NCI-H146 treated with DMSO at 0.1 percent for 48 hours (cell line): ENCODE results near the gene HK2.

ENCODE experiments used
- DNase-seq: peaks from one replicate; lab custom pipeline; 2025; ENCODE audit not compliant: unreplicated experiment; lab: John Stamatoyannopoulos, UW

The HK2 gene

DNA sequence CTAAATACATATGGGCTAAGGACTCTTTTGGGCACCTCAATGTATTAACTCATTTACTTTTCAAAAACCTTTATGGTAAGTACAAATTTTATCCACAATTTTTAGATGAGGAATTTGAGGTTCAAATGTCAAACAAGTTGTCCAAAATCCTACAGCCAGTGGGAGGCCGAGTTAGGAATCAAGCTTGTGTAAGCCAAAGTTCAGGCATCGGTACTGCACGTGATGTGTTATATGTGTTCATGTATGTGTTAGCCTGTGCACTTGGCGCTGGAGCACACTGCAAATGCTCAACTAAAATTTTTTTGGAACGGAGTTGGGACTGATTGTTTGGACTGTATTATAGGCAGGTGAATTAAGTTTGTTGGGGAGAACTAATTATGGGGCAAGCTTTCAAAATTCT lies 22.7 kb downstream of the HK2 start:
- DNase-seq, result no peak

DNA sequence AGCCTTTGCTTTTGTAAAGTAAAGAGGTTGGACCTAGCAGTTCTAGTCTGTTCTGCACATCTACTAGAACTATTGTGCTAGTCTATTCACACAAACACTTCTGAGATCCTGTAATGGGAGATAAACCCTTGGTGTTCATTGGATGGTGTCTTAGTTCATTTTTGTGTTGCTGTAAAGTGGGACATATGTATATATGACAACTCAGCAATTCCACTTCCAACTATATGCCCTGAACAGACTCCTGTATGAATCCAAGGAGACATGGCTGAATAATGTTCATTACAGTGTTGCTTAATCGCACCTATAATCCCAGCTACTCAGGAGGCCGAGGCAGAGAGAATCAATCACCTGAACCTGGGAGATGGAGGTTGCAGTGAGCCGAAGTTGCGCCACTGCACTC lies 23.3 kb downstream of the HK2 start:
- DNase-seq, result no peak

DNA sequence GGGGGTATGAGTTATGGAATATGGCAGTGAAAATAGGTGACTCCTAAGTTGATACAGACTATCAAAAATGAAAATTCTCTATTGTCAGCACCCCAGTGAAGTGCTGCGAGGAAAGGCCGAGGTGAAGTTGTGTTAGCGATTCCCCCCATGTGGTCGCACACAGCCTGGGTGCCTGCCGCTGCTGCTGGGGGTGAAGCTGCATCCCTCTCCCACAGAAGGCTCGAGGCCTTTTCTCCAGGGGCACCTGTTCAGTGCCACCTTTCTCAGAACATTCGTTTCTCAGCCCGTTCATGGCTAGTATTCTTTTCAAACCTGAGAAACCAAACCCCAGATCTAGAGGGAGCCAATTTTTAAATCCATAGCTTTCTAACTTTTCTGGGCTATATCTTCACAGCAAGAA lies 23.8 kb downstream of the HK2 start:
- no peak for DNase-seq

DNA sequence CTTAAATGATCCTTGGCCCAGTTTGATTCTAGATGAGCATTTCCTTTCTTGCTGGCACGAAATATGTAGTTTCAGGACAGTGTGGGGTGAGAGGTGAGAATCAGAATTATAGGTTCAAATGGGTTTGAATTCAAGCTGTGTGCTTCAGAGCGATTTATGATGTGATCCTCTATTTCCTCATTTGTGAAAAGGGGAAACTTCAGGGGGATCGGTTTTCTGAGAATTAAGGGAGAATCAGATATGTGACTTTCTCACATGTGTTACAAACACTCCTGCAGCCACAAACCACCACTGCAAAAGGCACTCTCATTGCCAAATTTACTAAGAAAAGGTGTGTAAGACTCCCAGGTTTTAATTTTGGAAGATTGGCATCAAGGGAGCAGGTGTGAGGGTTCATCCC lies 24.4 kb downstream of the HK2 start:
- DNase-seq, result no peak

DNA sequence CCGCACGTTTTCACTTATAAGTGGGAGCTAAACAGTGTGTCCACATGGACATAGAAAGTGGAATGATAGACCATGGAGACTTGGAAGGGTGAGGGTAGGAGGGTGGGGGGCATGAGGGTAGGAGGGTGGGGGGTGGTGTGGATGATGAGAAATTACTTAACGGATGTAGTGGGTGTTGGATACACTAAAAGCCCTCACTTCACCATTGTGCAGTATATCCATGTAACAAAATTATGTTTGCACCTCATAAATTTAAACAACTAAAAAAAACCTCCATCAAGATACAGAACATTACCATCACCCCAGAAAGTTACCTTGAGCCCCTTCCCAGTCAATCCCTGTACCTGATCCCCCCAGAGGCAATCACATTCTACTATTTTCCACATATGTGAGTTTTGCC lies 26.2 kb downstream of the HK2 start:
- no peak for DNase-seq

DNA sequence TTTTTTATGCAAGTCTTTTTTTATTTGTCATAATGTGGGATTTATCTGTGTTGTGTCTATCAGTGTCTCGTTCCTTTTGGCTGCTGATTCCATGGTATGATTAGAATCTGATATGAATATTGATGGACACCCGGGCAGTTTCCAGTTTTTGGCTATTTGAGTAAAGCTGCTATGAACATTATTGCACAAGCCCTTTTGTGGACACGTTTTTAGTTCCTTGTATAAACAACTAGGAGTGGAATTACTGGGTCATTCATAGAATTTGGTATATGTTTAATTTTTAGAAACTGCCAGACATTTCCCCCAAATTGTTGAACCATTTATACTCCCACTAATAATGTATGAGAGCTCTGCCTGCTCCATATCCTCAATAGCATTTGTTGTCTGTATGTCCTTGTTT lies 26.6 kb downstream of the HK2 start:
- no peak for DNase-seq

DNA sequence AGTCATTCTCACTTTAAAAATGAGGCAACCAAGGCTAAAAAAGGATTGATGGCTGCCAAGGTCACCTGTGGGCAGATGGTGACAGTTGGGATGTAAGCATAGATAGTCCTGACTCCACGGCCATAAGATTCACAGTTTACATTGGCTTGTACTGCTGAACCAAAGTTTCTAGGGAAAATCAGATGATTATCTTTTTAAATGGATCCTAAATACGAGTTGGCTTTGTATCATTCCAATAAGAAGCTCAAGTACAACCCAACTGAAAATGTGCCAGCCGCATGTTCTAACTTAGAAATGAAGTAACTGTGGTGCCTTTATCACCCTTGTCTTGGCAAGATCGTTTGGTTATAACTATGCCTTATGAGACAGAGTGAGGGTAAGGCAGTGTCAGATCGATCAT lies 27.6 kb downstream of the HK2 start:
- no peak for DNase-seq

DNA sequence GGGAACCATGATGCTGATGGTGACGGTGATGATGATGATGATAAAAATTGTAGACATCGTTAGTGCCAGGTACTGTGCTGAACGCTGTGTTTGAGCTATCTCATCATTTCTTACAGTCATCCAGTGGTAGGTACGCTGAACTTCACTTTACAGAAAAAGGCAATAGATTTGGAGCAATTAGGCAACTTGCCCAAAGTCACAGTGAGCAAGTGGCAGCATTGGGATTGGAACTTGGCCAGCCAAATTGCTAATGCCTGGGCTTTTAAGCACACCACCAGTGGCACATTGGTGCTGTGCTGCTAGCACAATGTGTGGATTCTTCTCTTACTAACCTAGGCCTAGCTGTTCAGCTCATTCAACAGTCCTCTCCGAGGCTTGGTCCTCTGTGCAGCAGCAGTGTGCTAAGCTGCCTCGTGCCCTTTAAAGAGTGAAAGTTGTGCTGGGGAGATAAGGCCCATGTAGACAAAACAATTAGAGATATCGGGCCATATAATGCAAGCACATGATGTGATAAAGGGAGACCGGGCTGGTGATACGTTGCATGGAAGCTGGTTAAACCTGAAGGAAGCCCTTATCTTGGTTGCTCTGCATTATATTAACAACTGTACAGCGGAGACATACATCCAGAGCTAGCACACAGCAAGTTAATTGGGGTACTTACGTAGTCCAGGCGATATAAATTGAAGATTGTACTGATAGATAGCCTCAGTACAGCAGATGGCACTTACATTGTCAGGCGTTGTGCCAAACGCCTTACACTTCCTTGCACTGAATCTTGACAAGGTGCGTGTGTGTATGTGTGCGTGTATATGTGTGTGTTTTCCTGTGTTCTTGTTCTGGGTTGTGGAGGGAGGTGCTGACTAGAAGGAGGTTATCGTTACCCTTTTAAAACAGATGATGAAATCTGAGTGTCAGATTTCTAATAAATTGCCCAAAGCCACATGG lies 28.4 kb downstream of the HK2 start:
- no peak for DNase-seq

DNA sequence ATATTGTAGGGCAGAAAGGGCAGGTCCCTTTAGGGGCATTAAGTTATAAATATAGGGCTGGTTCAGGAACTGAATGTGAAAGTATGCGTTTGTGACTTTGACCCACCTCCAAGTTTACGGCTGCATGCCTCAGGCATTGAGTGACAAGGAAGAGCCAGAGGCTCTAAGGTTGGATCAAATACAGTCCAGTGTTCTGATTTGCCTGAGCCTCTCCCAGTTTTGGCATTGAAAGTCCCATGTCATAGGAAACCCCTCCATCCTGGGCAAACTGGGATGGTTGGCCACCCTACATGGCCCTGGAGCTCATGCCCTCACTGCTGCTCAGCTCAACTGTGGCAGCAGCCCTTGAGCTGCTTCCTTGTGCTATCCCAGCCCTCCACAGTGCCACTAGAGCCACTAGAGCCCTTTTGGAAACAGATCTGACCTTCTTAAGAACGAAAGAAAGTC lies 29.9 kb downstream of the HK2 start:
- no peak for DNase-seq

DNA sequence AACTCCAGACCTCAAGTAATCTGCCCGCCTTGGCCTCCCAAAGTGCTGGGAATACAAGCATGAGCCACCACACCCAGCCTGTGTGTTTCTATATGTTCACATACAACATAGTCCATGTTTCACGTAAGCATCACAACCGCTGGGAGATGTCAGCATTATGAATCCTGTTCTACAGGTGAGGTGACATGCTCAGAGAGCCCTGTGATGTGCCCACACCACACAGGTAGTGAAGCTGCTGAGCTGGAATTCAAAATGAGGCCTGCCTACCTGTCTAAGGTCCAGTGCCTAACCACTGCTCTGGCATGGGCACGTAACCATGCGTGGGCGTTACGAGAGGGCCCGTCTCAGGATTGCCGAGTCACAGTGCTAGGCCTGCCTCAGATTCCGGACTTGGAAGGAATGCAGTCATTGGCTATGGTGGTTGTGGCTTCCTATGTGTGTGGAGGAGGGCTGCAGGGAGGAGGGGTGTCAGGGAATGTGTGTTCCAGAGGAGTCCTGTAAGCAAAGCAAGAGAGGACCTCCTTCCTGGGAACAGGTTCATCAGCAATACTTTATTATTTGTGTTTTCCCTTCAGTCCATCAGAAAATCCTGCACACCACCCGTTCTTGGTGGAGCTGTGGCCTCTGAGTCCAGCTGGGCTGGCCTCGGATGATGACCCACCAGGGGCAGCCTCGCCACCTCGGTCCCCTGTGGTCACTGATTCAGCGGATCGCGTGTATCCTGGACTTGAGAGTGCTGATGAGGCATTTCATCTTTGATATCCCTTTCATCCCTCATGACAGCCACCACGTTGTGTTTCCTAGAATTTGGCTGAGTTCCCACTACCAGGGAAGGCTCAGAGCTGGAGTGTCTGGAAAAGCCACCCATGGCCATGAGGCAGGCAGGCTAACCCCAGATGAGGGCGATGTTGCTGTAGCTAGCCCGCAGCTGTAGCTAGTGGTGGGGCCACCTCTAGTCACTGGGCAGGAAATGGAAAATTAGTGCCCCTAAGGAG lies 31.1 kb downstream of the HK2 start:
- DNase-seq, result no peak

DNA sequence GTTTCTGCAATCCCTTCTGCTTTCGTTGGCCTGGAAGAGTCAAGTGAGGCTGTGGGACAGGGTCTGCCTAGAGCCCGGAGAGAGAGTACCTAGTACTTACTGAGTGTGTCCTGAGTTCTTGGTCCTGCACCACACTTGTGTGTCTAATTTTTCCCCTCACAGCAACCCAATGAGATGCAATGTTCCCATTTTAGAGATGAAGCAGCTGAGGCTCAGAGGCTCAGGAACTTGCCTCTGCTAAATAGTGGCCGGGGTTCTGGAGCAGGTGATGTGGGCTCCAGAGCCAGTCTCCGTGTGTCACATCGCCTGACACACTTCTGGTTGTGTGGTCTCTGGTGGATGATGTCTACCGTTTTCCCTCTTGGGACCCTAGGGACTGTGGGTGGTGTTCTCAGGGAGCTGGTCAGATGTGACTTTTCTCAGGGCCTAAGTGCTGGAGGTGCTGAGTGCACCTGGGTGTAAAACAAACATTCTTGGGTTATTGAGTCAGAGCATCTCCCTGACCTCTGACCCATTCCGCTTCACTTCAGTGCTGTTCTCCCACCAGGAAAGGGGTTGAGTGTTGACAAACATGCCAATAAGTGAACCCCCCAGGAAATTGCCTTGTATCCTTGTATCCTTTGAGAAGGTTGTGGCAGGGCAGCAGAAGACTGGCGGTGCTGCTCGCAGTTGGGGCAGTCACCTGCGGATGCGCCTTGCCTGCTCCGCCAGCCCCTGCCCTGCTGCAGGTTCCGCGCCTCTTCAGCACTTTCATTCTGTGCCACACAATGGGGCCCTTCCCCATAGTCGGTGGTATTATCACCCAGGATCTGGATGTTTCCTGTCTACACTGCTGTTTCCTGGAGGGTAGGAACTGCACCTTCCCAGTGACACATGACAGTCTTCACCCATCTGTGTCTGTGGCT lies 32.1 kb downstream of the HK2 start:
- DNase-seq, result no peak

DNA sequence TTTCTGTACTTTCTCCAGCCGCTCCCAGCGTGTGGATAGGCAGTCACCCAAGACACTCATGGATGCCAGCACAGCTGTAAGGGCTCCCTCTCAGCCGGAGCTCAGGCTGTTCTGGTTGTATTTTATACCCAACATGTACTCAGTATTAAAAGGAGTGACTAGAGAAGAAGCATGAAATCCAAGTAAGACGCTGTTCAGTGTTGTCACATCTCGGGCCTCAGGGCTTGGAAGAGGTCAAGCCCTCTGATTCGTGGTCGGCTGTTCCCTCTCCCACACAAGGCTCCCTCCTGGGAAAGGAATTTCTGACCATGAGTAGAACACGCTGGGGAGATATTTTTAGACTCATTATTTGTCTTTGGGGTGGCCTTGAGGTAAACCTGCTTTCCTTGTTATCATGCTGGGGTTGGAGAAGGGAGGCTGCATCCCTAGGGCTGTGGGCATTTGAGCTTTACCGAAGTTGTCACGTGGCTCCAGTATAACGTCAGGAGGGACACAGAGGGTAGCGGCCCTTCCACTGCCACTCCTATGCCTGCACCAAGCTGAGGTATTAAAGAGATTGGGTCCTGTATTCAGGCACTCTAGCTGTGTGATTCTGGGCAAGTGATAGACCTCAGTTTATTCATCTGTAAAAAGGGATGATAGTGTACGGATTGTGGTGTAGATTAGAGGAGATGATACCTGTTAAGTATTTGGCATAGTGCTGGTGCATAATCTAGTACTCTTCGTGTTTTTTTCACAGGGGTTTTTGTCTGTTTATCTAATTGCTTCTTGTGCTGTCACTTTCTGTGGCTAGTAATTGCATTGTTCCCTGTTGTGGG lies 34.1 kb downstream of the HK2 start:
- DNase-seq, result no peak

DNA sequence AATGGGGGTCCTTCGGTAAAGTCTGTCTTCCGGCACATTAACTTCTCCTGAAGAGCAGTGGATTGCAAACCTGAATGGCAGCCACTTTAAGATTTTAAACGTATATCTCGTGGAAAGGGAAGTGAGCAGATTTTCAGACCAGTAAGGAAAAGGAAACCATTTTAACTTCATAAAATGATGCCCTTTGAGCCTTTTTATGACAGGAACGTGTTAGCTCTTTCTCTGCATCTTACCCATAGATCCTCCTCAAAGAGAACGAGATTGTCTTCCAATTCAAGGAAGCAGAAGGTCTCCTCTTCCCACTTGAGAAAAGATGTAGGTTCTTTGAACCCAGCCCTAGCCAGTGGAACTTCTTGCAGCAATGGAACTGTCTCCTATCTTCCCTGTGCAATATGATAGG lies 35.6 kb downstream of the HK2 start:
- no peak for DNase-seq

DNA sequence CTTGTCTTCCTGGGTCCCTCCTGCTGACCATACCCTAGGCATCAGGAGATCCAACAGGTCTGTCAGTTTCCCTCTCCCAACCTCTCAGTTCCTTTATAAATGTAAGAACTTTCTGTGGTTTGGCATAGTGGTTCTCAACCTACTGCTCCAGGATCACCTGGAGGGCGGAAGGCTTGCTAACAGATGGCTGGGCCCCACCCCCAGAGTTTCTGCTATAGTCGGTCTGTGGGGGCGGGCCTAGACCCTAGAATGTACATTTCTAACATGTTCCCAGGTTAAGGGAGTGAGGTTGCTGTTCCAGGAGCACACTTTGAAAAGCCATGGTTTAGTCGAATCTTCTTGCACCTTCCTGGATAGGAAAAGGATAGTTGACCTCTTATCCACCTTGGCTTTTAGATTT lies 37.0 kb downstream of the HK2 start:
- no peak for DNase-seq

DNA sequence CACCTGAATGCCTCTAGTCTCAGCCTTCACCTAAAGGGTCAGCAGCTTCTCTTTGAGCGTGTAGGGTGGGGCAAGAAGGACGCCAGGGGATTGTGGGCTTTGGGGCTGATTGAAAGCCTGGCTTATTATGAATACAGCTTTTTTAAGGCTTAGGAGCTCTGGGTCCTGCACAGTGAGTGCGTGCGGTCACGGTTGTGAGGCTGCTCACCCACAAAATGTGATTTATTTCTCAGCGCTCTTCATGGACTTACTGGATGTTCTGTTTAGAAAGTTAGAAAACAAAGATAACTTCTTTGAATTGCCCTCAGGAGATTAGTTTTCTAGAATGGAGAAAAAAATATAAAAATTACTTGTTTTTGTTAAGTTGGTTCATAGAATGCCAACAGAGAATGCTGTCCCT lies 37.5 kb downstream of the HK2 start:
- no peak for DNase-seq

DNA sequence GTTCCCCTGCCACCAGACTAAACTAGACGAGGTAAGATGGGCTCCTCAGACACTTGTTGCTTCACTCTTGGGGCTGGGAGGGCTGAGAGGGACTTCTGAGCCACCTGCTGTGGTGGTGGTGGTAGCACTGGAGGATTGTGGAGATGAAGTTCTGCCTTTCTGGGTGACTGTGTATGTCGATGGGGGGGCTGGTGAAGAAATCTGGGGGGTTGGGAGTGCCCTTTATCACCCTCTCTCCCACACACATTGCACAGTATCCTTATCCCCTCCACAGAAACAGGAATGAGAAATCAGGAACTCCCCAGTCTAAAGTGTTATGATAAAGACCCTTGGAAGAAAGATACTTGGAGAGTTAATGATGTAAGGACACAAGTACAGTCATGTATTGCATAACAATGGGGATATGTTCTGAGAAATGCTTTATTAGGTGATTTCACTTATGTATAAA lies 38.5 kb downstream of the HK2 start:
- no peak for DNase-seq

DNA sequence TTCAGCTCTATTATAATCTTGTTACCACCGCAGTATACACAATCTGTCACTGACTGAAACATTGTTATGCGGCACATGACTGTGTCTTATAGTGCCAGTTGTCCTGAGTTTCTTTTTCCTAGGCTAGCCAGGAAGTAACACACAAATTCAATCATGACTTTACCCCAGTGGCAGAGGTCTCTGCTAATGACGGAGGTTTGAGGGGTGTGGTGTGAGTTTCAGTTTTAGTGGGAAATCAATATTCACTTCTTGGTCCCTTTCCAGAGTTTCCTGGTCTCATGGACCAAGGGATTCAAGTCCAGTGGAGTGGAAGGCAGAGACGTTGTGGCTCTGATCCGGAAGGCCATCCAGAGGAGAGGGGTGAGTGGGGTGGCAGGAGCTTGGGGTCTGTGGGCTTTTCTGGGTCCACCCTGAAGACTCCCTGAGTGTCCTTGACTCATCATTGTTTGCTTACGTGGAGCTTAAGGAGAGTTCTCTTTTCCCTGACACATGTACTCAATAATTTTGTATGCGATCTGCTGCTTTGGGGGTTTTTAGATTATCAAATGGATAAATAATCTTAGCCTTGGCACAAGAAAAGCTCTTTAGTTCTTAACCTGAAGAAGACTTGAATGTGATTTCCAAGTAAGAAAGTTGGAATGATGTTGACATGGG lies 39.2 kb downstream of the HK2 start:
- DNase-seq, result no peak

DNA sequence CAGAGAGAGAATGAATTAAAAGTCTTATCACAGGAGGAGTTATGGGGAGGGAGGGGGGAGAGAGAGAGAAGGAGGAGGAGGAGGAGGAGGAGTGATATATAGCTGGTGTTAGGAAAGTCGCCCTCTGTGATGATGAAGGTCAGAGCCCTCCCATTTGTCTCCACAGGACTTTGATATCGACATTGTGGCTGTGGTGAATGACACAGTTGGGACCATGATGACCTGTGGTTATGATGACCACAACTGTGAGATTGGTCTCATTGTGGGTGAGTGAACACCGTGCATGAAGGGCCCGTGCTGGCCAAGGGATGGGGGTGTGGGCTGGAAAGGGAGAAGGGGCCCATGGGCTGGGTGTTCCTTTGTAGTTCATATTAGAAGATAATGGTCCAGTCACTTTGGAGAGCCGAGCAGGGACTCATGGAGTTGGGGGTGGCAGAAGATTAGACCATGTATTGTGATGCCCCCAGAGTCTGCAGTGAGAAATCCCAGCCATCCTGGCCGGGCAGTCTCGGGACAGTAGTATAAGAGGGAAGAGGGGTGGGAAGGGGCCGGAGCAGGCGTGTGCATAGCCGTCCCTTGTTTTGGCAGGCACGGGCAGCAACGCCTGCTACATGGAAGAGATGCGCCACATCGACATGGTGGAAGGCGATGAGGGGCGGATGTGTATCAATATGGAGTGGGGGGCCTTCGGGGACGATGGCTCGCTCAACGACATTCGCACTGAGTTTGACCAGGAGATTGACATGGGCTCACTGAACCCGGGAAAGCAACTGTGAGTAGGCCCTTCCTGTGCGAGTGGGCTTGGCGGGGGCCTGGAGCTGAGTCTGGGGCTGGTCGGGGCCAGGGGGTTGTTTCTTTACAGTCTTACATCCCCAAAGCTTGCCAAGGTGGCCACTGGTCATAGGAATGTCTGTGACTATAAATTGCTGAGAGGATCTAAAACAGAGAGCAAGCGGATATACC lies 40.0 kb downstream of the HK2 start:
- no peak for DNase-seq
